Activated CD4-positive, alpha-beta T cell treated with anti-CD3 and anti-CD28 coated beads, Interleukin-2, amount 10 ng/mL, durations not matched to agents 7 days and 5 days (primary cell): ENCODE data around the gene ZNF483. TPM values are rescaled to one million over a fixed set of nuclear protein-coding genes. Genes with fewer than 3 reads are reported as not detected.
"Not testable (repeated sequence)": the region's sequence is repeated elsewhere in the genome, so short reads cannot be mapped to it uniquely, and the experiment has no call there.

Experiments used
- CTCF ChIA-PET: fragments of 350-600 bp; sonication (Branson Sonifier 250); formaldehyde crosslinking; loops from one replicate; lab custom pipeline; 2021; ENCODE audit warnings: antibody characterized with exemption; lab: Charles Lee
- POLR2A ChIA-PET: fragments of 350-600 bp; sonication (Branson Sonifier 250); formaldehyde crosslinking; loops from one replicate; lab custom pipeline; 2021; ENCODE audit warnings: antibody characterized with exemption; lab: Charles Lee
- DNase-seq: peaks from one replicate; pipeline ENCODE4 v3.0.0-alpha.2; 2020
- H3K27ac Mint-ChIP-seq: one replicate; pipeline ENCODE4 v1.8.0; 2021; ENCODE audit warnings: mild to moderate bottlenecking, moderate library complexity, mixed read lengths
- H3K27me3 Mint-ChIP-seq: one replicate; pipeline ENCODE4 v1.8.0; 2021; ENCODE audit warnings: mixed read lengths
- H3K36me3 Mint-ChIP-seq: one replicate; pipeline ENCODE4 v1.8.0; 2021; ENCODE audit warnings: low read depth, mixed read lengths
- H3K4me1 Mint-ChIP-seq: one replicate; pipeline ENCODE4 v1.8.0; 2021; ENCODE audit warnings: mixed read lengths
- H3K4me3 Mint-ChIP-seq: one replicate; pipeline ENCODE4 v1.8.0; 2021; ENCODE audit warnings: mild to moderate bottlenecking, moderate library complexity, mixed read lengths
- H3K9me3 Mint-ChIP-seq: one replicate; pipeline ENCODE4 v1.8.0; 2021; ENCODE audit warnings: mixed read lengths
- total RNA-seq, 2 experiments: library from RNA; stranded (reverse); gene quantifications; one replicate each; pipeline ENCODE4 v1.2.3, GENCODE V29; 2021

ZNF483 gene
- total RNA-seq, 2 experiments from 2014 or later: 2.4 to 2.7 TPM

- Mint-ChIP-seq H3K4me3 (no peak overlapping the region), H3K36me3 (peaks cover 2% of the 10 kb centered on the region), H3K27me3 (no peaks in the 10 kb centered on the region), H3K4me1 (no peaks in the 10 kb centered on the region), H3K27ac (no peak overlapping the region), H3K9me3 (peaks cover 25% of the 10 kb centered on the region)
- no peak for DNase-seq
- POLR2A ChIA-PET: interaction anchor here (0.6 kb wide), 1 partner anchor 223 kb away, joined by 3 read pairs; no protein-coding TSS in a partner anchor
- CTCF ChIA-PET: interaction anchor here (0.6 kb wide), 1 partner anchor 9 kb away, joined by 3 read pairs; no protein-coding TSS in a partner anchor
Observed at GRCh38 chr9:111561165-111561719, 36.3 kb downstream of the ZNF483 start.

GRCh38 chr9:111566234-111566633 lies 41.3 kb downstream of the ZNF483 start:
- POLR2A ChIA-PET: no interaction called here
- no peaks in the 10 kb centered on the region for H3K4me1 Mint-ChIP-seq
- H3K4me3 Mint-ChIP-seq: no peak overlapping the region
- H3K27me3 Mint-ChIP-seq: no peaks in the 10 kb centered on the region
- DNase-seq: no peak
- peaks cover 9% of the 10 kb centered on the region for H3K36me3 Mint-ChIP-seq
- peaks cover 42% of the 10 kb centered on the region for H3K9me3 Mint-ChIP-seq
- CTCF ChIA-PET: no interaction called here
- no peak overlapping the region for H3K27ac Mint-ChIP-seq

GRCh38 chr9:111568127-111568526 lies 43.1 kb downstream of the ZNF483 start:
- H3K27ac Mint-ChIP-seq, H3K4me1 Mint-ChIP-seq, H3K27me3 Mint-ChIP-seq, DNase-seq, POLR2A ChIA-PET, CTCF ChIA-PET, H3K36me3 Mint-ChIP-seq, H3K4me3 Mint-ChIP-seq: not testable (repeated sequence)
- H3K9me3 Mint-ChIP-seq: peaks cover 42% of the 10 kb centered on the region

DNA sequence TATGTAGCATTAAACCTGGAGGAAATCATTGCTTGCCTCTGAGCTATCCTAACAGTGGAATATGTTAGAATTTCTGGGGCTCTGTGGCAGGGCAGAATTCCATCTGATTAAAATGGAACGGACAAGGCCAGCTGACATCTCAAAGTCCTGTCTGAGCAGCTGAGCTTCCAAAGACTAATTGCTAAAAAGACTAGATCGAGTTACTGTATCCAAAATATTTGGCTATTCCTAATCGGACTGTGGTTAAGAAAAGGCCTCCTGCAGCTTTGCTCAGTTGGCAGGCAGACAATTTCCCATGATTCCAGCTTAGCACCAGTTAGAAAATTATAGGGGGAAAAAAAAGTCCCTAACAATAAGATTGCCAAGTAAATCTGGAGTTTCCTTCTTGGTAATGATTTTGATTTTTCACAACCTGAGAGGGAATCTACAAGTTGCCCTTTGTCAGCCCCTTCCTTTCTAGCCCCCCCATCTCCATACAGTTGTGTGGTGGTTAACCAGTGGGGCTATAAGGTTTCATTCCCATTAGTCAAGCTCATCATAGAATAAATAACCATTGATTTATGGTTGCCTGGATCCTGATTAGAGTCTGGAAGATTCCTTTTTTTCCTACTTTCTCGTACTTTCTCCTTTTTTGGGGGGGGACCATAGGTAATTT lies 48.1 kb downstream of the ZNF483 start:
- Mint-ChIP-seq H3K4me3 (no peak overlapping the region), H3K4me1 (no peaks in the 10 kb centered on the region), H3K9me3 (peaks cover 23% of the 10 kb centered on the region), H3K27ac (no peak overlapping the region), H3K36me3 (peaks cover 4% of the 10 kb centered on the region), H3K27me3 (no peaks in the 10 kb centered on the region)
- POLR2A ChIA-PET: no interaction called here
- CTCF ChIA-PET: interaction anchor here (0.6 to 1.1 kb wide), 3 partner anchors 23 to 49 kb away, joined by 3 to 5 read pairs (median 3); no protein-coding TSS in a partner anchor
- DNase-seq: no peak

- Mint-ChIP-seq H3K4me3 (no peak overlapping the region), H3K27ac (no peak overlapping the region), H3K9me3 (no peaks in the 10 kb centered on the region), H3K27me3 (peaks cover 6% of the 10 kb centered on the region), H3K36me3 (no peaks in the 10 kb centered on the region), H3K4me1 (no peaks in the 10 kb centered on the region)
- ChIA-PET CTCF (no interaction called here), POLR2A (no interaction called here)
- DNase-seq: no peak
Observed at GRCh38 chr9:111582888-111583287, 57.9 kb downstream of the ZNF483 start.

DNA sequence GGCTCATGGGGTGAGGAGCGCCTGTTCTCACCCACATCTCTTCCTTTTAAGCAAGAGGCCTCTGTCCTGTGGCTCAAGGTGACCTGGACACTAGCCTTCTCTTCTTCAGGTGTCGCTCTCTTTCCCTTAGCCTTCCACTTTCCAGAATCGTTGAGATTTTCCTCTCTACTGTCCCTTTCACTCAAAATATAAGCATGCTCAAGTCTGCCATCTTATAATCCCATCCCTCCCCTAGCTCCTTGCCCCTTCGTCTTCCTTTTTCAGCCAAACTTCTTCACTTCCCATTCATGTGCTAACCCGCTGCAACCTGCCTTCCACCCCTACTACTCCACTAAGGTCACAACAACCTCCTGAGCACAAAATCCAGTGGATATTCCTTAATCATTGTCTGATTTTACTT lies 61.4 kb downstream of the ZNF483 start:
- DNase-seq: no peak
- Mint-ChIP-seq H3K36me3 (no peaks in the 10 kb centered on the region), H3K27ac (no peak overlapping the region), H3K4me1 (no peaks in the 10 kb centered on the region), H3K4me3 (no peak overlapping the region), H3K27me3 (peaks cover 6% of the 10 kb centered on the region), H3K9me3 (no peaks in the 10 kb centered on the region)
- ChIA-PET POLR2A (no interaction called here), CTCF (no interaction called here)

- POLR2A ChIA-PET: no interaction called here
- H3K4me1 Mint-ChIP-seq: no peaks in the 10 kb centered on the region
Observed at GRCh38 chr9:111588846-111589245, 63.9 kb downstream of the ZNF483 start.

DNA sequence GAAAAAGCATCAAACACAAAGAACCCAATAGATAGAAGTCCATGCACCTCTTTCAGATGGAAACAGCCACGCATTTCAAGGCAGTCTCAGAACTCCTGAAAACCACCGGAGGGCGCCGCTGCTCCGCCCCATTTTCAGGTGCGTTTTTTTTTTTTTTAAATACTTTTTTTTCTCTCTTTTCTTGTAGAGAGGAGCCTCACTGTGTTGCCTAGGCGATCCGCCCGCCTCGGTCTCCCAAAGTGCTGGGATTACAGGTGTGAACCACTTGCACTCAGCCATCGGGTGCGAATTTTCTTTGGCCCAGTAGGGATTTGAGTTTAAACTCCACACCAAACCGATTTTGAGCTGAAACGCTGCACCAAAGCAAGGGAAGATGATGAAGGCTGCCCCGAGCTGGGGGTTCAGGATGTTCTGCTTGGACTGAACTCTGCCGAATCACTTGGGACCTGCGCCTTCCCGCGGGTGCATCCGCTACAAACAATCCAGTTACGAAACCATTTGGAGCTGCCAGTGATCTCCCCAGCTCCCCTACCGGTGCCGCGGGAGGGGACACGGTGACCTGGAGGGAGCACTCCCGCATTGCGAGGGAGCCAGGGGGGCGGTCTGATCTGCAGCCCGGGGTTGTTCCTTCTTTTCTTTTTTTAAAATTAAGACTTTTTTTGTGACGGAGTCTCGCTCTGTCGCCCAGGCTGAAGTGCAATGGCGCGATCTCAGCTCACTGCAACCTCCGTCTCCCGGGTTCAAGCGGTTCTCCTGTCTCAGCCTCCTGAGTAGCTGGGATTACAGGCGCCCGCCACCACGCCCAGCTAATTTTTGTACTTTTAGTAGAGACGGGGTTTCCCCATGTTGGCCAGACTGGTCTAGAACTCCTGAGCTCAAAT lies 73.1 kb downstream of the ZNF483 start:
- Mint-ChIP-seq H3K4me3 (peak overlapping the region; percentile 76), H3K9me3 (no peaks in the 10 kb centered on the region), H3K27me3 (peaks cover 41% of the 10 kb centered on the region), H3K4me1 (peaks cover 20% of the 10 kb centered on the region), H3K36me3 (no peaks in the 10 kb centered on the region), H3K27ac (no peak overlapping the region)
- CTCF ChIA-PET: interaction anchor here (0.8 to 1.0 kb wide), 2 partner anchors 12 to 13 kb away, joined by 3 read pairs; no protein-coding TSS in a partner anchor
- peak; percentile 63 for DNase-seq
- POLR2A ChIA-PET: interaction anchor here (0.6 kb wide), 1 partner anchor 162 kb away, joined by 3 read pairs; no protein-coding TSS in a partner anchor

More at GRCh38 chr9:111588846-111589245, 63.9 kb downstream of the ZNF483 start:
- Mint-ChIP-seq H3K9me3 (no peaks in the 10 kb centered on the region), H3K36me3 (no peaks in the 10 kb centered on the region), H3K27me3 (peaks cover 9% of the 10 kb centered on the region), H3K27ac (no peak overlapping the region), H3K4me3 (no peak overlapping the region)
- CTCF ChIA-PET: interaction anchor here (0.6 kb wide), 1 partner anchor 1029 kb away, joined by 5 read pairs; no protein-coding TSS in a partner anchor
- DNase-seq: no peak

- Mint-ChIP-seq H3K36me3 (no peaks in the 10 kb centered on the region), H3K27me3 (peaks cover 41% of the 10 kb centered on the region), H3K4me3 (peak overlapping the region; percentile 76), H3K9me3 (no peaks in the 10 kb centered on the region), H3K27ac (no peak overlapping the region), H3K4me1 (peaks cover 21% of the 10 kb centered on the region)
- CTCF ChIA-PET: interaction anchor here (0.8 to 1.0 kb wide), 2 partner anchors 12 to 14 kb away, joined by 3 read pairs; no protein-coding TSS in a partner anchor
- POLR2A ChIA-PET: interaction anchor here (0.6 kb wide), 1 partner anchor 161 kb away, joined by 3 read pairs; no protein-coding TSS in a partner anchor
- no peak for DNase-seq
Observed at GRCh38 chr9:111598733-111599091, 73.7 kb downstream of the ZNF483 start.

GRCh38 chr9:111599092-111599954 lies 74.3 kb downstream of the ZNF483 start, which contains the start of gene PTGR1:
TSS of gene PTGR1 (minus strand) at chr9:111599647. CDS start at chr9:111597422, 2,225 bp downstream.
- H3K27me3 Mint-ChIP-seq: peaks cover 39% of the 10 kb centered on the region
- peak within 1 kb of the TSS; percentile 76 for H3K4me3 Mint-ChIP-seq
- CTCF ChIA-PET: interaction anchor here (0.6 kb wide), 1 partner anchor 17 kb away, joined by 3 read pairs; no protein-coding TSS in a partner anchor
- no peaks in the 10 kb centered on the region for H3K36me3 Mint-ChIP-seq
- DNase-seq: peak; percentile 18
- no peak within 1 kb of the TSS for H3K27ac Mint-ChIP-seq
- H3K4me1 Mint-ChIP-seq: peaks cover 21% of the 10 kb centered on the region
- POLR2A ChIA-PET: no interaction called here
- H3K9me3 Mint-ChIP-seq: no peaks in the 10 kb centered on the region

GRCh38 chr9:111599955-111600343 lies 75.0 kb downstream of the ZNF483 start:
- peaks cover 39% of the 10 kb centered on the region for H3K27me3 Mint-ChIP-seq
- POLR2A ChIA-PET: no interaction called here
- H3K36me3 Mint-ChIP-seq: no peaks in the 10 kb centered on the region
- no peak for DNase-seq
- no peaks in the 10 kb centered on the region for H3K9me3 Mint-ChIP-seq
- peaks cover 21% of the 10 kb centered on the region for H3K4me1 Mint-ChIP-seq
- CTCF ChIA-PET: interaction anchor here (0.6 kb wide), 1 partner anchor 16 kb away, joined by 3 read pairs; no protein-coding TSS in a partner anchor
- H3K27ac Mint-ChIP-seq: no peak overlapping the region
- H3K4me3 Mint-ChIP-seq: peak overlapping the region; percentile 76
